ENCODE measurements around the gene TMEM18. TPM values are rescaled to one million over a fixed set of nuclear protein-coding genes. Genes with fewer than 3 reads are reported as not detected.
A peak's percentile ranks its signal among the peaks of the same experiment; 100 is the strongest.

Gene TMEM18
- total RNA-seq: 10 to 100 TPM; 22.4 to 25.1 TPM

DNA sequence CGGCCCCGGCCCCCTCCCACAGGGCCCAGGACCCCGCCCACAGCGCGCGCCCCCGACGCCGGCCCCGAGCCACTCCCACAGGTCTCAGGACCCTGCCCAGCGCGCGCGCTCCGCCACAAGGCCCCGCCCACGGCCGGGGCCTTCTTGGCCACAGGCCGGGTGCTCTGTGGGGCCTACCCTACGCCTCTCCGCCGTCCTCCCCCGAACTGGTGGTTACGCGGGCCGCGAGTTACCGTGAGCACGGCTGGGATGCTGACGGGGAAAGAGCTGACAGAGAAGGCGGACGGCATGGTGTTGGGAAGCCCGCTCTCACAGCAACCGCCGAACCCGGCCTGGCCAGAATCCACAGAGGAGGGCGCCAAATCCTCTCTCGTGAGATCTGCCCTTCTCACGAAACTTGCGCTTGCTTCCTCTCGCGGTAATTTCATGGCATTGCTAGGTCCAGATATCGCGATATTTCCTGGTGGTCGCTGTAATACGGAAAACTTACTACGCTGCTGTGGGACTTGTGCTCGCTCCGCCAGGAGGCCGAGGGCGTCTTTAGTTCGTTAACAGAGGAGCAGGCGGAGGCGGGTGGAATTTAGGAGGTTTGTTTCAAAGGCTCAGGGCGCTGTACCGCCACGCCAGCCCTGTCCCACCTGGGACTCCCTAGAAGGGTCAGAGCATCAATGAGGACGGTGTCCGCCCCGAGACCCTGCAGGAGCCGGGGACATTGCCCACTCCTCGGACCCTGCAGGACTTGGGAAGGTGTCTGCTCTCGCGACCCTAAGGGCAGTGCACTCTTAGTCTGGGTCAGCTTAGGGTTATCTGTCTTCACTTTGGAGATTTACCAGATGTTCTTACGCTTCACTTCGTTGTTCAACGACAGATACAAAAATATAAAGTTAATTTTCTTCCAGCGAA is at the start of gene TMEM18:
TSS of gene TMEM18 (minus strand) at position 351 of the 903 bp plus-strand sequence. CDS start at position 290, 61 bp downstream.
- Mint-ChIP-seq H3K36me3 (ENCODE audit: low read depth) (peaks cover 15% of the 10 kb centered on the region), H3K4me1 (ENCODE audit: low read depth) (peaks cover 44% of the 10 kb centered on the region), H3K27ac (peak within 1 kb of the TSS; percentile 97), H3K4me3 (peak within 1 kb of the TSS; percentile 94), H3K27me3 (ENCODE audit: low read depth) (no peaks in the 10 kb centered on the region), H3K9me3 (no peaks in the 10 kb centered on the region)
- intact Hi-C loops (cut with micrococcal nuclease): loop anchor here (1.0 to 10.0 kb wide), 6 partner anchors 180 to 485 kb away; partner anchors contain the start of genes ACP1, ALKAL2 and SH3YL1
- CTCF ChIA-PET: interaction anchor here (0.5 to 1.2 kb wide), 4 partner anchors 40 to 869 kb away, joined by 3 to 5 read pairs (median 3); no protein-coding TSS in a partner anchor
- peak; percentile 95 for DNase-seq

DNA sequence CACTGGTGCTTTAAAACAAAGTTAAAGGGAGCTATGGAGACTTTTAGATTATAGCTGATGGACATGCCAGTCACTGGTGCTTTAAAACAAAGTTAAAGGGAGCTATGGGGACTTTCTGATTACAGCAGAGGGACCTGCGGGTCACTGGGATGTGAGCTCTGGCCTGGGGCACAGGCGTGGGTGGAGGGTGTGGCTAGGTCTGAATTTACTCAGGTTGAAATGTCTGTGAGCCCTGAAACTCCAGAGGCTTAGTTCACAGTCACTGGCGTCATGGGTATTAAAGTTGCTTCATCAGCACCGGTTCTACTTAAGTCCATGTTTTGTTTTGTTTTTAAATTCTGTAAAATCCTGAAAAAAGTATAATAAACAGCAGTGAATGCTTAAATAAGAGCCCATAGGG is 49.0 kb upstream of the TMEM18 start:
- Mint-ChIP-seq H3K27me3 (ENCODE audit: low read depth) (peaks cover 16% of the 10 kb centered on the region), H3K27ac (no peak overlapping the region), H3K4me1 (ENCODE audit: low read depth) (no peaks in the 10 kb centered on the region), H3K4me3 (no peak overlapping the region), H3K9me3 (no peaks in the 10 kb centered on the region), H3K36me3 (ENCODE audit: low read depth) (no peaks in the 10 kb centered on the region)
- intact Hi-C loops (cut with micrococcal nuclease): no loop called here
- CTCF ChIA-PET: no interaction called here
- DNase-seq: no peak

DNA sequence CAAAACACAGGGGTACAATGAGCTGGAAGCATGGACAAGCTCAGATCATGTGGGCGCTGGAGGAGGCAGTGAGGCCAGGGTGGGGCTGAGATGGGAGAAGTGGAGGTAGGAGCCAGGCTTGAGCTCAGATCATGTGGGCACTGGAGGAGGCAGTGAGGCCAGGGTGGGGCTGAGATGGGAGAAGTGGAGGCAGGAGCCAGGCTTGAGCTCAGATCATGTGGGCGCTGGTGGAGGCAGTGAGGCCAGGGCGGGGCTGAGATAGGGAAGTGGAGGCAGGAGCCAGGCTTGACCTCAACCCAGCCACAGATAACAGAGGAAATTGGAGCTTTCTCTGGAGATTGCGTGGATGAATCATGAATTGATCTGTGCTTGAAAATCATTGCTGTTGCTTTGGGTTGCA is 48.3 kb upstream of the TMEM18 start:
- intact Hi-C loops (cut with micrococcal nuclease): no loop called here
- no peak for DNase-seq
- CTCF ChIA-PET: no interaction called here
- Mint-ChIP-seq H3K9me3 (no peaks in the 10 kb centered on the region), H3K36me3 (ENCODE audit: low read depth) (no peaks in the 10 kb centered on the region), H3K4me1 (ENCODE audit: low read depth) (no peaks in the 10 kb centered on the region), H3K4me3 (no peak overlapping the region), H3K27me3 (ENCODE audit: low read depth) (peaks cover 20% of the 10 kb centered on the region), H3K27ac (no peak overlapping the region)

DNA sequence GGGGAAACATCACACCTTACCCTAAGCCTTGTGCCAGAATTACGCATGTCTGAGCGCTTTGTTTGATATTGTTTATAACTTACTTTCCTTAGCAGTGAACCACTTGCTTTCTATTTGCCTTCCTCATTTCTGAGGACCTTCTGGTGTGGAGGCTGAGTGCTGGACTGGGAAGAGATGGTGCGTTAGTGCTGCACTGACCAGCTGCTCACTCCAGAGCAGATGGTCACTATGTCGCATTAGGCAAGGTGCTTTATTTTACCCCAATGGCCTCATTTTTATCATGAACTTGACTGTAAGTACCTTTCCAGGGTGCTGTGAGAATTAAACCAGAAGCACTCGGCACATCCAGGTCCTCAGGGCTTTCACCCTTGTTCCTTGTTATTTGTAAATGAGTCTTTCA is 46.6 kb upstream of the TMEM18 start:
- CTCF ChIA-PET: no interaction called here
- Mint-ChIP-seq H3K4me3 (no peak overlapping the region), H3K9me3 (no peaks in the 10 kb centered on the region), H3K36me3 (ENCODE audit: low read depth) (no peaks in the 10 kb centered on the region), H3K27me3 (ENCODE audit: low read depth) (peaks cover 26% of the 10 kb centered on the region), H3K27ac (no peak overlapping the region), H3K4me1 (ENCODE audit: low read depth) (no peaks in the 10 kb centered on the region)
- no peak for DNase-seq
- intact Hi-C loops (cut with micrococcal nuclease): no loop called here

DNA sequence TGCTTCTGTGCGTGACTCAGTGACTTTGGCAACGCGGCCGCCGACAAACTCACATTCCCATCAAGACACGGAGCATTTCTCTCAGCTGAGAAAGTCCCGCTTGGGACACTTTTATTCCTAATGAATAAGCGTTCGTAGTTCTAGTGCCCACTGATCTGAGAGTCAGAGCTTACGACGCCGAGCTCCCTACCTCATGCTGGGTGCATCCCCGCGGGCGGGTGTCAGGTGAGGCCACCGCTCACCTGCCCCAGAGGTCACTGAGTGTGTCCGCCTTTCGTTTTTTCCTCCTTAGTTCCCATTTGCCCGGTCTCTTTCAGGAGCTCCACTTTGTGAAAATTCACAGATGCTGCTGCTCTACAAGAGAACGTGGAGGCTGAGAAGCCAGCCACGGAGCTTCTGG is 43.6 kb upstream of the TMEM18 start:
- Mint-ChIP-seq H3K9me3 (no peaks in the 10 kb centered on the region), H3K4me1 (ENCODE audit: low read depth) (no peaks in the 10 kb centered on the region), H3K27me3 (ENCODE audit: low read depth) (peaks cover 30% of the 10 kb centered on the region), H3K27ac (no peak overlapping the region), H3K36me3 (ENCODE audit: low read depth) (no peaks in the 10 kb centered on the region), H3K4me3 (no peak overlapping the region)
- intact Hi-C loops (cut with micrococcal nuclease): no loop called here
- no peak for DNase-seq
- CTCF ChIA-PET: no interaction called here

DNA sequence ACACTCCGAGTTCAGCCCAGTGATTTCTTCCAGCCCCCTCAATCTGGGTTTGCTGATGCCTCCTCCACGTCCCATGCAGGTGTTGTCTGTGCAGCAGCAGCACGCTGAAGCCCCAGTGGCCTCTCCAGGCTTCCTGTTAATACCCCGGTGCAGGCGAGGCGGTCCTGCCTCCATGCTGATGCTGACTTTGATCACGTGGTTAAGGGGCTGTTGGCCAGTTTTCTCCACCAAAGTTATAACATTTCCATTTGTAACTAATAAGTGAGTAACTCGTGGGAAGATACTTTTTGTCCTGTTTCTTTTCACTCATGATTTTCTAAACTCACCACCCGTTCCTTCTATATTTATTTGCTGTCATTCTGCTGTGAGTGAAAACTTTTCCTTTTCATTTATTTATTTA is 42.5 kb upstream of the TMEM18 start:
- Mint-ChIP-seq H3K36me3 (ENCODE audit: low read depth) (no peaks in the 10 kb centered on the region), H3K4me3 (no peak overlapping the region), H3K9me3 (no peaks in the 10 kb centered on the region), H3K27me3 (ENCODE audit: low read depth) (peaks cover 30% of the 10 kb centered on the region), H3K27ac (no peak overlapping the region), H3K4me1 (ENCODE audit: low read depth) (no peaks in the 10 kb centered on the region)
- no peak for DNase-seq
- CTCF ChIA-PET: no interaction called here
- intact Hi-C loops (cut with micrococcal nuclease): loop anchor here (10.0 kb wide), 1 partner anchor 415 kb away; no protein-coding TSS in a partner anchor

DNA sequence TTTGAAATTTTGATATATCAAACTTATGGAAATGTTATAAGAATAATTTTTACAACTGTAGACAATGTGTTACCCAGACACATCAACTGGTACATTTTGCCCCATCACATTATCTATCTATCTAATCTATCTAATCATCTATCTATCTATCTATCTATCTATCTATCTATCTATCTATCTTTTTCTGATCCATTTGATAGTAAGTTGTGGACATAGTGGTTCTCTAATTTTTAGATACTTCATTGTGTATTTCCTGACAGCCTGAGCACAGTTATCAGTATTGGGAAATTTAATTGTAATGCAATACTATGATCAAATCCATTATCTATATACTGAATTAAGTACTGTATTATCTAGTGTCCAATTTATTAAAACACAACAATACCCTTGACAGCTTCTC is 42.0 kb upstream of the TMEM18 start:
- H3K9me3 Mint-ChIP-seq: no peaks in the 10 kb centered on the region
- no peak overlapping the region for H3K4me3 Mint-ChIP-seq
- CTCF ChIA-PET: no interaction called here
- peaks cover 28% of the 10 kb centered on the region for H3K27me3 Mint-ChIP-seq (ENCODE audit: low read depth)
- H3K4me1 Mint-ChIP-seq (ENCODE audit: low read depth): no peaks in the 10 kb centered on the region
- no peak overlapping the region for H3K27ac Mint-ChIP-seq
- no peaks in the 10 kb centered on the region for H3K36me3 Mint-ChIP-seq (ENCODE audit: low read depth)
- intact Hi-C loops (cut with micrococcal nuclease): loop anchor here (10.0 kb wide), 1 partner anchor 416 kb away; no protein-coding TSS in a partner anchor
- DNase-seq: no peak

DNA sequence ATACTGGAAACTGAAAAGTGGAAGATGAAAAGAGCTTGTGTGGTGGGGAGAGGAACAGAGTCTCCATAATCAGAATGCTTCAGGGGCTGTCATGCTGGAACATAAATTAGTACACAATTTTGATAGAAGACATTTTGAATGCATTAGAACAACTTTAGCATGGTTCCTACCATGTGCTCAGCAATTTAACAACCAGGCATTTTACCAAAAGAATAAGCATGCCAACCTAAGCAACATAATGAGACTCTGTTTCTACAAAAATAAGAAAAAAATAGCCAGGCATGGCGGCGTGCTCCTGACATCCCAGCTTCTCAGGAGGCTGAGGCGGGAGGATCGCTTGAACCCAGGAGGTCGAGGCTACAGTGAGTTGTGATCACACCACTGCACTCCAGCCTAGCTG is 40.5 kb upstream of the TMEM18 start:
- Mint-ChIP-seq H3K36me3 (ENCODE audit: low read depth) (no peaks in the 10 kb centered on the region), H3K9me3 (no peaks in the 10 kb centered on the region), H3K4me3 (no peak overlapping the region), H3K27me3 (ENCODE audit: low read depth) (peaks cover 30% of the 10 kb centered on the region), H3K27ac (no peak overlapping the region), H3K4me1 (ENCODE audit: low read depth) (no peaks in the 10 kb centered on the region)
- intact Hi-C loops (cut with micrococcal nuclease): loop anchor here (10.0 kb wide), 1 partner anchor 417 kb away; no protein-coding TSS in a partner anchor
- DNase-seq: no peak
- CTCF ChIA-PET: no interaction called here

DNA sequence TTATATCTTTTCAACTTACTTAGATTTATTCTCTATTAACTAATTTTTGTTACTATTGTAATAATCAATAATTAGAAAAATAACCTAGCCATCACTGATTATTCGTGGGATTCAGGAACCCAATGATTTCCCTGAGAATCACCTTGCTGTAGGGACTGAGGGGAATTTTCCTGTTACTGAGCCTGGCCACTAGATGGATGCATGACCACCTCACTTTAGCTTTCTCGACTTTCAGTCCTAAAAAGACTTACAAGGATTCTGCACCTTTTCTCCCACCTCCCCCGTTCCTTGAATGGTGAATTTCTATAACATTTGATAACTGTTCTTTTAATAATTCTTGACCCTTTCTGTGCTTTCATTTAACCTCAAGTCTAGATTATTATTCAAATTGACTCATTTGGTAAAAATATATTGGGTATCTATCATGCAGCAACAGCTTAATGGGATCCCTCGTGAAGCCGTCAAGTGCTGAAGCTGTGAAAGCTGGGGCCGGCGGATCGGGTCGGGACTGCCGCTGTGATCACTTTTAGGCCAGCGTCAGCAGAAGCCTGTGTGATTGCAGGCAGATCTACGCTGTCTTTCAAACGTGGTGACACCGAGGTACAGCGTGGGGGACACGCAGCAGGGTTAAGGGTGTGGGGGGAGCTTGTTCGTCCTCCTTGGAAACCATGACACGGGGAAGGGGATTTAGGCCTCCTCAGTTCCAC is 38.8 kb upstream of the TMEM18 start:
- CTCF ChIA-PET: interaction anchor here (0.8 to 1.3 kb wide), 4 partner anchors 23 to 835 kb away, joined by 3 to 6 read pairs (median 4); no protein-coding TSS in a partner anchor
- no peak overlapping the region for H3K27ac Mint-ChIP-seq
- no peaks in the 10 kb centered on the region for H3K9me3 Mint-ChIP-seq
- peaks cover 38% of the 10 kb centered on the region for H3K27me3 Mint-ChIP-seq (ENCODE audit: low read depth)
- H3K4me1 Mint-ChIP-seq (ENCODE audit: low read depth): no peaks in the 10 kb centered on the region
- H3K4me3 Mint-ChIP-seq: no peak overlapping the region
- intact Hi-C loops (cut with micrococcal nuclease): loop anchor here (10.0 kb wide), 1 partner anchor 419 kb away; no protein-coding TSS in a partner anchor
- H3K36me3 Mint-ChIP-seq (ENCODE audit: low read depth): no peaks in the 10 kb centered on the region
- no peak for DNase-seq

DNA sequence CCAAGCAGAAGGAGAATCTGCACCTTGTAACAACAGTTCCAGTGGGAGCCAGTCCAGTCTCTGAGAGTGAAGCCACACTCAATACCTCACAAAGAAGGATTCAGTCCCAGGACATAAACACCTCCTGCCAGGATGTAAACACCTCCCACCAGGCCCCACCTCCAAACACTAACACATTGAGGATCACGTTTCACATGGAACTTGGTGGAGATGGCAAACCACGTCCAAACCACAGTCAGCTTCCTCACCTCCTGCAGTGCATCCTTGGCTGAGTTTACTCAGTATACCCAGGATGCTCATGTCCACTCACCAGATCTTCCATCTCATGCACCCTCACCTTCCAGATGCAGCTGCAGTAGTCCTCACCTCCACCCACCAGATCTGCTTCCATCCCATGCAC is 37.8 kb upstream of the TMEM18 start:
- CTCF ChIA-PET: interaction anchor here (0.5 to 1.3 kb wide), 9 partner anchors 18 to 836 kb away, joined by 3 to 6 read pairs (median 3); no protein-coding TSS in a partner anchor
- H3K36me3 Mint-ChIP-seq (ENCODE audit: low read depth): no peaks in the 10 kb centered on the region
- peaks cover 33% of the 10 kb centered on the region for H3K27me3 Mint-ChIP-seq (ENCODE audit: low read depth)
- H3K4me1 Mint-ChIP-seq (ENCODE audit: low read depth): no peaks in the 10 kb centered on the region
- no peak overlapping the region for H3K27ac Mint-ChIP-seq
- no peaks in the 10 kb centered on the region for H3K9me3 Mint-ChIP-seq
- intact Hi-C loops (cut with micrococcal nuclease): loop anchor here (10.0 kb wide), 1 partner anchor 420 kb away; no protein-coding TSS in a partner anchor
- no peak for DNase-seq
- H3K4me3 Mint-ChIP-seq: no peak overlapping the region

DNA sequence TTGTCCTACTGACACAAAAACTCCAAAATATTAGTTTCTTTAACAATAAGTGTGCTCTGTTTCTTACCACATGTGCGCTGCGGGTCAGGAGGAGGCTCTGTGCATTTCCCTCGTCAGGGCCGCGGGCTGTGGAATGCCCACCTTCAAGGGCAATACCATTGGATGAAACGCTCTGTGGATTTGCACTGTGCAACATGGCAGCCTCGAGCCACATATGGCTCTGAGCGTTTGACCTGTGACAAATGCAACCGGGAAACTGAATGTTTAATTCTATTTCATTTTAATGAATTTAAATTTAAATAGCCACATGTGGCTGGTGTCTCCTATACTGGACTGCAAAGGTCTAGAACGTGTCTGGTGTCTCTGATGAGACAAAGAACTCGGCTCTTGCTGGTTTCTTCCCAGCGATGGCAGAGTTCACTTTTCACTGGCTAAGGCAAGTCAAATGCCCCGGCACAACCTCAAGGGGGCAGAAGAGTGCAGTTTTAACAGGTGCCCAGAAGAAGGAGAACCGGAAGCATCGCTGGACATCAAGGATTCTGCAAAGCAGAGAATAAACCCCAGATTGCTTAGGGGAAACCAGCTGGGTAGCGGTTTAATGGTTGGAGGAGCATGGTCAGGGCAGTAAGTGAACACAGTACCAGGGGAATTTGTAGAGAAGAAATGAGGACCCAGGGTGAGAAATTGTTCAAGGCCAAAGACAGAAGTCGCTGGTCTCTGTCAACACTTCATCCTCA is 37.0 kb upstream of the TMEM18 start:
- H3K27ac Mint-ChIP-seq: no peak overlapping the region
- intact Hi-C loops (cut with micrococcal nuclease): loop anchor here (1.0 to 10.0 kb wide), 2 partner anchors 421 to 832 kb away; no protein-coding TSS in a partner anchor
- CTCF ChIA-PET: interaction anchor here (0.9 to 1.3 kb wide), 3 partner anchors 17 to 837 kb away, joined by 3 to 5 read pairs (median 3); no protein-coding TSS in a partner anchor
- peak; percentile 58 for DNase-seq
- H3K9me3 Mint-ChIP-seq: no peaks in the 10 kb centered on the region
- H3K27me3 Mint-ChIP-seq (ENCODE audit: low read depth): peaks cover 27% of the 10 kb centered on the region
- H3K4me1 Mint-ChIP-seq (ENCODE audit: low read depth): no peaks in the 10 kb centered on the region
- no peak overlapping the region for H3K4me3 Mint-ChIP-seq
- no peaks in the 10 kb centered on the region for H3K36me3 Mint-ChIP-seq (ENCODE audit: low read depth)

Measured in activated naive CD4-positive, alpha-beta T cell treated with anti-CD3 and anti-CD28 coated beads for 36 hours (primary cell).